ENCODE results near the gene METTL22.

DNA sequence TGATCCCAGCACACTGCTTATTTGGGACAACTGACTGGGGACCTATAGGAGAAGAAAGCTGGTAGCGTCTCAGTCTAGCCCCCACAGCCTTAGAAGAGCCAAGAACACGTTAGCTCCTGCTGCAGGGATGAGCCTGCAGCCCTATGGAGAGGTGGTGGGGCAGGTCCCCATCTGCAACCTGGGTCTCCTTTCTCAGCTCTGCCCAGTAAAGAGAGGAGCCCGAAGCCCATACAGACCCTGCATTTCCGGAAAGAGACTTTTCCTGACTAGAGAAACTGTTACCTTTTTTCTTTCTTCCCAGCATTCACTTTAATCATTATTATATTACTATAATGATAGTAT lies 788 bp downstream of the METTL22 start:
- TF ChIP-seq POLR2A (IDR thresholded peaks at IDR 0.05; ENCODE audit: low read depth) (no peak), CTCF (IDR thresholded peaks at IDR 0.05) (no peak)
